Ramos (cell line): ENCODE data around the gene PLXNB1.
"Not testable (repeated sequence)": the region's sequence is repeated elsewhere in the genome, so short reads cannot be mapped to it uniquely, and the experiment has no call there.

ENCODE experiments used
- in situ Hi-C: fragments of 300-500 bp; cut with MboI; formaldehyde crosslinking; loops from one replicate; pipeline ENCODE4 v1.14.3; 2022; ENCODE audit warnings: low sequenced_read_pairs; ENCODE audit not compliant: unreplicated experiment

The PLXNB1 gene

DNA sequence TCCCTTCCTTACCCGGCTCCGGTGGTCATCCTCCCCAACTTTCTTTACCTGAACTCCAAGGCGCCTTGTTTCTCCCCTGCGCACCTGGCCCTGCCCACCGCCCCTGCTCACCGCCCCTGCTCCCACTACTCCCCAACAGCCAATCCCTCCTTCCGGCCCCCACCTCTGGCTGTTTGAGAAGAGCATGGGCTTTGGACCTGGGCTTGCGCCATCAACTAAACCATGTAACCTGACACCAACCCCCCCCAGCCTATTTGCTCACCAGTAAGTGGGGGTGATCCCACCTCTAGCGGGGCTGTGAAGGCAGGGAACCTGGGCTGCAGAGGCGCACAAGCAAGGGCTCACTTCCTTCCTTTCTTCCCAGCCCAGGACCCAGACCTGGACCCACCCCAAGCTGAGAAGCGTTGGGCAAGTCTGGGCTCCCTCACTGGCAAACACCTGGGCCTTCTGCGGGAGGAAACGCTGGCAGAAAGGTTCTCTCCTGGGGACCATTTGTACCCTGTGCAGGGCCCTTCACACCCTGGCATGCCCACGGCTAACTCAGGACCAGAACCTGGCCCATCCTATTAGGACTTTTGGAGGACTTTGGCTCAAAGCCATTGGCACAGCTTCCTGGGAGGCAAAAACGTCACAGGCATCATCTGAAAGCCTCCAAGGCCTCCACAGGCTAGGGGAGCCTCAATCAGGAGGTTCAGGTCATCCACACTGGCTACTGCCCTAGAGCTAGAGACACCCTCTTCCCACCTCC lies at the start of gene PLXNB1:
TSS of gene PLXNB1 (minus strand) at position 127 of the 748 bp plus-strand sequence. CDS start 5,475 bp downstream, outside the sequence.
- in situ Hi-C loops, result loop anchor here (10.0 kb wide), 1 partner anchor 195 kb away; no protein-coding TSS in a partner anchor

DNA sequence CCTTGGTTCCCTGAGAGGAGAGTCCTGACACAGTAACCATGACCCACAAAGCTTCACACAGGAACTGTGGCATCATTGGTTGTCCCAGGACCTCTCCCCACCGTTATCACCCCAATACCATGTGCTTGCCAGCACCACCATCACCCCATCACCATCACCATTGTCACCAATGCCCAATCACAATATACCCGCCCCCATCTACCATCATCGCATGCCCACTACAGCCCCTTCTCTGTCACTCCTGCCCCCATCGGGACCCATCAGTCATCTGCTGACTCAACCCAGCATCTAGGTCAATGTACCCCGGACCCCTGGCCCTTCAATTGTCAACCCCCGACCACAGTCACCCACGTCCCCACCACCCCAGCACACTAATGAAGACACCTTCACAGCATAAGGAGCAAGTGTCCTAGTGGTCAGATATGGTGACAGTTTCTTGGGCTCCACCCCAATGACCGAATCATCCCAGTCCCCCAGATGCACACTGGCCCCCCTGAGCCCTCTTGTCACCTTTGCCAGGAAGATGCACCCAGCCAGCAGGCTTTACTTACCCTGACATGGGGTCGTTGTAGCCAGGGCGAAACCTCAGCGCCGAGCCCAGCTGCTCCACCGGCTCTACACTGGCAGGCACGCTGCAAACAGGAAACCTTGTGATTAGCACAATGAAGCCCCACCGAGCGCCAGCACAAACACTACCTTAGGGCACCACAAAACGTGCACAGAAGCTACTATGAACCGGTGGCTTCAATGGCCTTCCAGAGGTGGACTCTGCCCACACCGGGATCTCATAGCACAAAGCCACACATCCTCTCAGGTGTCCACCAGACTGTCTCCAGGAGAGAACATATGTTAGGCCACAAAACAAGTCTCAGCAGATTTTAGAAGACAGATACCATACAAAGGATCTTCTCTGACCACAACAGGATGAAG lies 49.0 kb upstream of the PLXNB1 start:
- in situ Hi-C loops, result no loop called here

GRCh38 chr3:48477959-48478520 lies 48.2 kb upstream of the PLXNB1 start:
- in situ Hi-C loops, result no loop called here

DNA sequence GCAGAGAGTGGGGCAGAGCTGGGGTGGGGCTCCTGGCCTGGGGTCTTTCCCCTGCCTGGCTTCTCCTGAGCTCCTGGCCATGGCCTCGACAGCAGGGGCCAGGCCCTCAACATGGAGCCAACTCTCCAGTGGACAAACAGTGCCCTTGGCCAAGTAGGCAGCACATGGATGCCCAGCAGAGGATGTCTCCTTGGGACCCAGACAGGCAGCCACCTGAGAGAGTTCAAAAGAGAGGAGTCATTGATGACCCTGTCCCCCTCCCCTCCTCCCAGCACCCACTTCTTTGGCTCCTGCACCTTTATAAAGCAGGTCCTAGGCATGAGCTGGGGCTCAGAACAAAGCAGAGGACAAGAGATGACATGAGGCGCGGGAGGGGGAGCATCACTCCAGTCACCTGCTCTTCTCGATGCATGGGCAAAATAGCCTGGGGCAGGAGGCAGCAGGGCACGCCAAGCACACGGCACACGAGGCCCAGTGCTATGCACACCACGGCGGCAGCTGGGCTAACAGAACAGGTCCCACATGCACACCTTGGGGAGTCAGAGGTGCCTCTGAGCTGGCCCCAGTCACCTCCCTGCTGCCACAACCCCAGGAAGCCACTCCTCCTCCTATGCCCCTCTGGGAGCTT lies 46.7 kb upstream of the PLXNB1 start:
- in situ Hi-C loops, result no loop called here

DNA sequence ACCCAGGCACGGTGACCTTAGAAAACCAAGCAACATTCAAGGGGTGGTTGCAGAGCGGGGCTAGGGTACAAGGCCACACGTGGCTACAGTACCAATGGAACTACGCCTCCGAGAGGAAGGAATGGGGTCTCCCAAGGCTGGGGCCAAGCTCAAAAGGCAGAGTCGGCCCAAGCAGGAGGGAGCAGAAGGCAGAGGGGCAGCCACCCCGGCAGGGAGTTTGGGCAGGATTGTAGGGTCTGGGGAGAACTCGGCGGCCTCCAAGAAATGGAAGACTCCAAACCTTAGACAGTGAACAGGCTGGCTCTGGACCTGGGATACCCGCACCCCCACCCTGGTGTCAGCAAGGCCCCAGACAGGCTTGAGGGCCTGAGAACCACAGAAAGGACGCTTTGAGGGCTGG lies 45.3 kb upstream of the PLXNB1 start:
- in situ Hi-C loops, result no loop called here

GRCh38 chr3:48474619-48475018 lies 44.7 kb upstream of the PLXNB1 start:
- in situ Hi-C loops, result no loop called here

DNA sequence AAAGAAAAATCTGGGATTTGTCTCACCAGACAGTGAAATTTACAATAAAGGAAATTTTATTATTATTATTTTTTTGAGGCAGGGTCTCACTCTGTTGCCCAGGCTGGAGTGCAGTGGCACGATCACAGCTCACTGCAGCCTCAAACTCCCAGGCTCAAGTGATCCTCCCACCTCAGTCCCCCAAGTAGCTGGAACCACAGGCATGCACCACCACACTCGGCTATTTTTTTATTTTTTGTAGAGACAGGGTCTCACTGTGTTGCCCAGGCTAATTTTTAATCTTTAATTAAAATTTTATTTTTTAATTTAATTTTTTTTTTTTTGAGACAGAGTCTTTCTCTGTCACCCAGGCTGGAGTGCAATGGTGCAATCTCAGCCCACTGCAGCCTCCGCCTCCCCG lies 44.1 kb upstream of the PLXNB1 start:
- in situ Hi-C loops, result not testable (repeated sequence)

DNA sequence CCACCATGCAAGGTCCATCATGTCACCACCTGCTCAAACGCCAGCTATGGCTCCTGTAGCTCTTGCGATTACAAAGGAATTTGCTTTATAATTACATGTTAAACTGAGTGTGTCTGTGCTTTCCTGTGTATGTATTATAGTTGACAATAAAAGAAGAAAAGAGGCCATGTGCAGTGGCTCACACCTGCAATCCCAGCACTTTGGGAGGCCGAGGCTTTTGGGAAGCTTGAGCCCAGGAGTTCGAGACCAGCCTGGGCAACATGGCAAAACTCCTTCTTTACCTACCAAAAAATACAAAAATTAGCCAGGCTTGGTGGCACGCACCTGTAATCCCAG lies 43.7 kb upstream of the PLXNB1 start:
- in situ Hi-C loops, result no loop called here

- in situ Hi-C loops, result no loop called here
Observed at GRCh38 chr3:48472923-48473616, 43.2 kb upstream of the PLXNB1 start.

DNA sequence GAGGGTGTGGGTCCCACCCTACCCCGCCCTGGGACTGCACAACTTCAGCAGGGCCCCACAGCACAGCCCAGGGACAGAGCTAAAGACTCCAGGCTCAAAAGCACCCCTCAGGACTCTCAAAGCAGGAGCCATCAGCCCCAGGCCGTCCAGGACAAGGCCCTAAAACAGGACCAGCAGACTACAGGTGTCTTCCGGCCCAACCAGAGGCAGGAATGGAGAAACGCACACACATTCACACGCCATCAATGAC lies 42.7 kb upstream of the PLXNB1 start:
- in situ Hi-C loops, result no loop called here

GRCh38 chr3:48470286-48470685 lies 40.4 kb upstream of the PLXNB1 start:
- in situ Hi-C loops, result no loop called here

DNA sequence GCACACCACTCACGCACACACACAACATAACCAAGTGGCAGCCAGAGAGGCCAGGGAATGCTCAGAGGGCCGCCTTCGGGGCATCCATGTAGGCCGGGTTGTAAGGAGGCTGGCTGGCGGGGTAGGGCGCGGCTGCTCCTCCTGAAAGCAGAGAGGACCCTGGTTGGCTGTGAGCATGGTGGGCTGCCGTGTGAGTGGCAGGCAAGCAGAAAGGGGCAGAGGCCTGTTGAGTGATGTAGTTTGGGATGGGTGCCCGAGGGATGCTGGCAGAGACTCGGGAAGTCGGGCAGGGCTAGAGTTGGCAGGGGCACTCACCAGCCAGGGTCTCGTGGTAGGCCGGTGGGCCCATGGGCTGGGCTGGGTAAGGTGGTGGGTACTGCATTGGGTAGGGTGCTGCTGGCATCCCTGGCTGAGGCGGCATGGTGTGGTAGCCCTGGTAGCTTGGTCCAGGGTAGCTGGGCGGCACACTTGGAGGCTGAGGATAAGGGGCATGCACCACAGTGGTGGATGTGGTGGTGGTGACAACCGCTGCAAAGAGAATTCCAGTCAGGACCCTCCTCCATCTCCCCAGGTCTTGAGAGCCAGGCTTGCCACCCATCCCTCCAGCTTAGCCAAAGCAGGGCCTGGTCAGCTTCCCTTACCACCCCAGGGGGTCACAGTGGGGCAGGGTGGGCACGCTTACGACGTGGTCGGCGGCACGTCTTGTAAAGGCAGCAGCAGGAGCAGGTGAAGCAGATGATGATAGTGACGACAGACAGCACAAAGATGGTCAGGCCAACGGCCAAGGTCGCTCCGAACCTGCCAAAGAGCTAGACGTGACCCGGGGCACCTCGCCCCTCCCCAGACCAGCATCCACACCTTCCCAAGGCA lies 39.4 kb upstream of the PLXNB1 start:
- in situ Hi-C loops, result loop anchor here (10.0 kb wide), 1 partner anchor 166 kb away; the partner anchor contains the start of gene SLC26A6

DNA sequence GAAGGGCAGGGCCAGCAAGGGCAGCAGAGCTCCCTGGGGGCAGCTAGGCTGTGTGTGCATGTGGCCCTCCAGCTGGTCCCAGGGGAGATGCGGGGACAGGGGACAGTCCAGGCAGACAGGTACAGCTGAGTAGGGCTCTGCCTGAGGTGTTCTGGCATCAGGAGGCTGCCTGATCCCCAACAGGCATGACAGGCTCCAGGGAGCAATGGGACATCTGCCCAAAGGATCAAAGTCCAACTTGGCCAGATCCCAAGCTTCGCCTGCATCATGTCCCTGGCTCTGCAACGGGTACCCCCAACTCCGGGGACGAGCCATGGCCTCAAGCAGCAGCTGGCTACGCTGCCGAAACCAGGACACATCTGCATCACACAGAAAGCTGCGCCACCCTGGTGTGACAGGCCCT lies 38.4 kb upstream of the PLXNB1 start:
- in situ Hi-C loops, result loop anchor here (10.0 kb wide), 1 partner anchor 166 kb away; the partner anchor contains the start of gene SLC26A6

DNA sequence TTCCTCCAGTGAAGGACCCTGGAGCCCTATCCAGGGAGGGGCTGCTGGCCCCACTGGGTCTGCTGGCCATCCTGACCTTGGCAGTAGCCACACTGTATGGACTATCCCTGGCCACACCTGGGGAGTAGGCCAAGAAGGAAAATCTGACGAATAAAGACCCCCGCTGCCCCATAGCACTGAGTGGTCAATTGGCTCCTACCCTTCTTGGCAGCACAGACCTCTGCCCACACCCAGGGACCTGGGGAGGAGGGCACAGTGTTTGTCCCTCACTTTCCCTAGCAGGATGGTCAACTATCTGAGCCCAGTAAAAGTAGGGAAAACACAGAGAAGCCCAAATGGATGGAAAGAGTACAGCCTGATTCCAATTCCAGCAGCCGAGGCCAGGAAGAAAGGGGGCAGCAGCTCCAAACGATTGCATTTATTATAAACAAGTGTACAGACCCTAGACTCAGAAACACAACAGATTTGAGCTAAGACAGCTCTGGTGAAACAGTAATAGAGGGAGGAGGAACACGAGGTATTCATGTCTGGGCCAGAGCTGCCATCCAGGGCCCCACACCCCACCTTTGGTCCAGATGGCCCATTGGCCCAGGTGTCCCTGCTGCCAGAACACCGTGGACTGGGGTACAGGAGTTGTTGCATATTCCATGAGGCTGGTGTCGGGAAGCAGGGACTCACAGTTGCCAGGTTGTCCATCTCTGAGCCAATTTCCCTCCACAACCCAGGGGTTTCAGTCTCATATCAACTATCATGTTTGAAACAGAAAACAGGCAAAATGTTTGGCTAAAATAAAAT lies 37.8 kb upstream of the PLXNB1 start:
- in situ Hi-C loops, result loop anchor here (10.0 kb wide), 1 partner anchor 167 kb away; the partner anchor contains the start of gene SLC26A6

- in situ Hi-C loops, result loop anchor here (10.0 kb wide), 1 partner anchor 168 kb away; the partner anchor contains the start of gene SLC26A6
Observed at GRCh38 chr3:48467110-48467454, 37.2 kb upstream of the PLXNB1 start.

DNA sequence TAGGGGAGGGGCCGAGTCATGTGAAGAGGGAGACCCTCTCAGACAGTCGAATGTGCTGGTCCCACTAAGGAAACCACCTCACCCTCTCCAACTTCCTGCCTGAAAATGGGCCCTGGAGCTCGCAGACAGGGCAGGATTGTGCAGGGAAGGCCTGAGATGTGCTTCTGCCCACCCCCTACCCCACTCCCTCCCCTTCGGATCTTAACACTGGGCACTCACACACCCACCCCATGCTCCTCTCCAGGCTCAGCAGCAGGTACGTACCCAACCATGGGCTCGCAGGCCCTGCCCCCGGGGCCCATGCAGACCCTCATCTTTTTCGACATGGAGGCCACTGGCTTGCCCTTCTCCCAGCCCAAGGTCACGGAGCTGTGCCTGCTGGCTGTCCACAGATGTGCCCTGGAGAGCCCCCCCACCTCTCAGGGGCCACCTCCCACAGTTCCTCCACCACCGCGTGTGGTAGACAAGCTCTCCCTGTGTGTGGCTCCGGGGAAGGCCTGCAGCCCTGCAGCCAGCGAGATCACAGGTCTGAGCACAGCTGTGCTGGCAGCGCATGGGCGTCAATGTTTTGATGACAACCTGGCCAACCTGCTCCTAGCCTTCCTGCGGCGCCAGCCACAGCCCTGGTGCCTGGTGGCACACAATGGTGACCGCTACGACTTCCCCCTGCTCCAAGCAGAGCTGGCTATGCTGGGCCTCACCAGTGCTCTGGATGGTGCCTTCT lies 36.7 kb upstream of the PLXNB1 start:
- in situ Hi-C loops, result loop anchor here (10.0 kb wide), 1 partner anchor 168 kb away; the partner anchor contains the start of gene SLC26A6

GRCh38 chr3:48465531-48466378 lies 35.9 kb upstream of the PLXNB1 start:
- in situ Hi-C loops, result loop anchor here (10.0 kb wide), 1 partner anchor 169 kb away; the partner anchor contains the start of gene SLC26A6
